ENCODE measurements around the gene GLI3.

DNA sequence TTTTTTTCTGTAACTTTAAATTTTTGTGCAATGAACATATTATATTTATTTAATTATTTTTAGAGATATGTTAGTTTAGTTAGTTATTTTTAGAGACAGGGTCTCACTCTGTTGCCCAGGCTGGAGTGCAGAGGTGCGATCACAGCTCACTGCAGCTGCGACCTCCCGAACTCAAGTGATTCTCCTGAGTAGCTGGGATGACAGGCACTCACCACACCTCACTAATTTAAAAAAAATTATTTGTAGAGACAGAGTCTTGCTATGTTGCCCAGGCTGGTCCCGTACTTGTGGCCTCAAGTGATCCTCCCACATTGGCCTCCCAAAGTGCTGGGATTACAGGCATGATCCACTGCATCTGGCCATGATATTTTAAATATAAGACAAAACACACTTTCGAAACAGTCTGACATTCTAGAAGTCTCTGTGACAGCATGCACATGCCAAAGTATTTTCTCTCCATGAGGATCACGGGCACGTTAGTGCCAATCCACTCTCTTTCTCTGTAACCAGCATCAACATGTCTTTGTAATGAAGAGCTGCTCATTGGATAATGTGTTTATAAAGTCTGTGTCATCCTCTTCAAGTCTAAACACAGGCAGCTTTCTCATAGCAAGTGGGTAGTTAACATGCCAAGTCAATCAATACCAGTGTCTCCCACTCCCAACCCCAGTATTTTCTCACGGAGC lies 137.4 kb downstream of the GLI3 start:
- TF ChIP-seq POLR2A (IDR thresholded peaks at IDR 0.05) (no peak), EP300 (IDR thresholded peaks at IDR 0.05) (no peak), POLR2AphosphoS5 (IDR thresholded peaks at IDR 0.05) (peak in 1 of 3 donors; percentile 13)
- TF ChIP-seq, protein P1, sequence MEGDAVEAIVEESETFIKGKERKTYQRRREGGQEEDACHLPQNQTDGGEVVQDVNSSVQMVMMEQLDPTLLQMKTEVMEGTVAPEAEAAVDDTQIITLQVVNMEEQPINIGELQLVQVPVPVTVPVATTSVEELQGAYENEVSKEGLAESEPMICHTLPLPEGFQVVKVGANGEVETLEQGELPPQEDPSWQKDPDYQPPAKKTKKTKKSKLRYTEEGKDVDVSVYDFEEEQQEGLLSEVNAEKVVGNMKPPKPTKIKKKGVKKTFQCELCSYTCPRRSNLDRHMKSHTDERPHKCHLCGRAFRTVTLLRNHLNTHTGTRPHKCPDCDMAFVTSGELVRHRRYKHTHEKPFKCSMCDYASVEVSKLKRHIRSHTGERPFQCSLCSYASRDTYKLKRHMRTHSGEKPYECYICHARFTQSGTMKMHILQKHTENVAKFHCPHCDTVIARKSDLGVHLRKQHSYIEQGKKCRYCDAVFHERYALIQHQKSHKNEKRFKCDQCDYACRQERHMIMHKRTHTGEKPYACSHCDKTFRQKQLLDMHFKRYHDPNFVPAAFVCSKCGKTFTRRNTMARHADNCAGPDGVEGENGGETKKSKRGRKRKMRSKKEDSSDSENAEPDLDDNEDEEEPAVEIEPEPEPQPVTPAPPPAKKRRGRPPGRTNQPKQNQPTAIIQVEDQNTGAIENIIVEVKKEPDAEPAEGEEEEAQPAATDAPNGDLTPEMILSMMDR (IDR thresholded peaks at IDR 0.05) = no peak

All from suprapubic skin (tissue), 4 donors.